Activated T-cell treated with anti-CD3 and anti-CD28 coated beads, Interleukin-2, amount 50 U/mL, for 48 hours (primary cell): ENCODE data around the gene CTSF.
"Not testable (repeated sequence)": the region's sequence is repeated elsewhere in the genome, so short reads cannot be mapped to it uniquely, and the experiment has no call there.

Experiments used
- DNase-seq, 2 experiments: peaks; one replicate each; pipeline ENCODE4 v3.0.0-alpha.2; 2020

Gene CTSF

DNA sequence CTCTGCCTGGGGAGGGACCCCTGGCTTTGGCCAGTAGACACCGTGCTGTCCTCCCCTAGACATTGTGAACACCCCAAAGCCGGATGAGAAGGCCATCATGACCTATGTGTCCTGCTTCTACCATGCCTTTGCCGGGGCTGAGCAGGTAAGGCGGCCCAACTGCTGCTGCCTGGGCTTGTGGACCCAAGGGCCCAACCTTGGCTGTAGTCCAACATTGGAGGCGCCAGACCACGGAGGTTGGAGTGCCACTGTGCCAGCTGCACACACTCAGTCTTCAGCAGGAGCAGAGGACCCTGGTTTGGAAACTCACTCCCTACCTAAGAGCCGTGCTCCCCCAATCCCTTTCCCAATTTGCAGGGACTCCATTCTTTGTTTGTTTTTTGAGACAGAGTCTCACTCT is 12.3 kb downstream of the CTSF start:
- DNase-seq = no peak

DNA sequence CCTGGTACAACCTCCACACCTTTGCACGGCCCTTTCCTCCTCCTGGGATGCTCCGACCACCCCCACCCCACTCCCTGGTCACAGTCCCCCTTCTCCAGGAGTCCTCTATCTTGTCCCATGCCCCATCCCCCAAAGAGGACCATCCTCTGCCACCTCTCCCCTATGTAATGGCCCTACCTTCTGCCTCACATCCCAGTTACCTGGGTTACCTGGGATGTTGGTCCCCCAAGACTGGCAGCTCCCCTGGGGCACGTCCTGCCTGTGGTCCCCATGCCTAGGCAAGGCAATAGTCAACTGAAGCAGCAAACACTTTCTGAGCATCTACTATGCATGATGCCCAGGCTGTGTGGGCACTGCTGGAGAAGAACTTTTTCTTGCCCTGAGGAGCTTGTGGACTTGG is 13.0 kb downstream of the CTSF start:
- DNase-seq = no peak

DNA sequence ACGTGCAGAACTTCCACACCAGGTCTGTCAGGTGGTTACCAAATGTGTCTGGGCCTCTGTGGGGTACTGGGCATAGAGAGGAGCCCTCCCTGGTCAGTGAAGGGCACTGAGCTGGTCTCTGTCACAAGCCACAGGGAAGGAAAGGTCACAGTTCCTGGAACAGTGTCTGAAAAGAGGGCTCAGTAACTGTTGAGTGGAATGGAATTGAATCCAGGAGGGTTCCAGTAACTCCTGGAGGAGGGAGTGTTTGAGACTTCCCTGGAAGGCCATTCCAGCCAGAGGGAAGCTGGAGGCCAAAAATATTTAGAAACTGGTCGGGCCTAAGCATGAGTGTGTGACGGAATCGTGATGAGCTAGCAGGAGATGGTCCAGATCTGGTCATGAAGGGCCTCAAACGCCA is 13.8 kb downstream of the CTSF start:
- no peak for DNase-seq

DNA sequence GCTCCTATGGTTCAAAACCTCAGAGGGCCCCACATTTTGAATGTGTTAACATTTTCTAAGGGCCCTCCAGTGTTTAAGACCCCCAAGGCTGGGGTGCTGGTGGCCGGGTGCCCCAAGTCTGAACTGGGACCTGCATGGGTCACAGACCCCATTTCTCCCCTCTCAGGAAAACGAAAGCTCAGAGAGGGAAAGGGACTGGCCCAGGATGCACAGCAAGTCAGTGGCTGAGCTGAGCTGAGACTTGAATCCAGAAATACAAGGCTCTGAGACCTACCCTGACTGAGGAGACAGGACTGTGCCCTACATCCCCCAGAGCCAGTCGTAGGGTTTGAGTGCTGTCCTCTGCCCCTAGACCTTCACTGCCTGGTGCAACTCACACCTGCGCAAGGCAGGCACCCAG is 17.5 kb downstream of the CTSF start:
- DNase-seq = no peak

DNA sequence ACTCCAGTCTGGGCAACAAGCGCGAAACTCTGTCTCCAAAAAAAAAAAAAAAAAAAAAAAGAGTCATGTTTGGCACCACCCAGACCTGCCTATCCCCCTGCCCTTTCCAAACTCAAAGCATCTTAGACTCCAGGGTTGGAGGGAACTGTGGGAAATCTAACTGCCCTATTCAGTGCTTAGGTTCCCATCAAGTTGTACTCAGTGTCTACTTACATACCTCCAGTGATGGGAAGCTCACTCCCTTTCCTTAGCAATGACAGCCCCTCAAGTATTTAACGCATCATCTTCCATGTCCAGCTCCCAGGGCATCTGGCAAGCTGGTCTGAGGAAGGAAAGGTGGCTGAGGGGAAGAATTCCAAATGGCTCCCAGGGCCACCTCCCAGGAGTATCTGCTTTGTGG is 18.7 kb downstream of the CTSF start:
- DNase-seq = no peak

DNA sequence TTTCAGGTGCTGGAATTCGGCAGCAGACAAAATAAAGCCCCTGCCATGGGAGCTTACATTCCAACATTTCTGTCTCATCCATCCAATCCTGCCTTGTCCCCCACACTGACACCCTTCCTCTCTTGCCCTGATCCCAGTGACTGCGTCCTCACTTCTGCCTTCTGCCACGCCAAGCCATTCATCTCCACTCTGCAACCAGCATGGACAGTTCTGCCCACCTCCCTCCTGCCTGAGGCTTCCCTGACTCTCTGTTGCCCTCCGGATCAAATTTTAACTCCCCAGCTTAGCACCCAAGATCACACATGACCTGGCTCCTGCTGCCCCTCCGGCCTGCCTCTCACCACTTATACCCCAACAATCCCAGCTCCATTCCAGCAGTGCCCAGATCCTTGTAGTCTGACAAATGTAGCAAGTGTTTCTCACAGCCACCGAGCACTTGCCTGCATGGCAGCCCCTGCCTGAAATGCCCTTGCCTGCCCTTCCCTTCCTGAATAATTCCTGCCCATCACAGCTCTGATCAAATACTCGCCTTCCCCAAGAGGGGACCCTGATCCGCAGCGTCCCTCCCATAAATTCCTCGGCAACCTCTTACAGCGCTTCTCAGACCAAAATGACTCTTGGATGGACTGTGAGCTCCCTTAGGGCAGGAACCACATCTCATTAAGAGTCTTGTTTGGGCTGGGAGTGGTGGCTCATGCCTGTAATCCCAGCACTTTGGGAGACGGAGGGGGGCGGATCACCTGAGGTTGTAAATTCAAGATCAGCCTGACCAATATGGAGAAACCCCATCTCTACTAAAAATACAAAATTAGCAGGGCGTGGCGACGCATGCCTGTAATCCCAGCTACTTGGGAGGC is 19.4 kb downstream of the CTSF start:
- DNase-seq = no peak

DNA sequence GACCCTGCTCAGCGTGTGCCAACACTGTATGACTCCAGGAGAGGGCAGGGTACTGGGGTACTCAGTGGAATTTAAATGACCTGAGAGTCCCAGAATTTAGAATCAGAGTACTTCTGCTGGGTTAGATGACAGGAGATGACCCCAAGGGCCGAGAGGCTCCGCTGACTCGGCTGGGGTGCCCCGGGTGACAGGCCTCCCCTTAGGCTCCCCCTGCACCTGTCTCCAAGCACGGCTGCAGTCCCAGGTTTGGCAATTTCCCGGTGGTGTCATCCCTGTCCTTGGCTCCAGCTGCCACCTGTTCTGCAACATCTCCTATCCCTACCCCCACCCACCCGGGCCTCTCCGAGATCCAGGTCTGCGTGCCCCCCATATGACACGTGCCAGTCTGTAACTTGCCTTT is 20.4 kb downstream of the CTSF start:
- DNase-seq = no peak

DNA sequence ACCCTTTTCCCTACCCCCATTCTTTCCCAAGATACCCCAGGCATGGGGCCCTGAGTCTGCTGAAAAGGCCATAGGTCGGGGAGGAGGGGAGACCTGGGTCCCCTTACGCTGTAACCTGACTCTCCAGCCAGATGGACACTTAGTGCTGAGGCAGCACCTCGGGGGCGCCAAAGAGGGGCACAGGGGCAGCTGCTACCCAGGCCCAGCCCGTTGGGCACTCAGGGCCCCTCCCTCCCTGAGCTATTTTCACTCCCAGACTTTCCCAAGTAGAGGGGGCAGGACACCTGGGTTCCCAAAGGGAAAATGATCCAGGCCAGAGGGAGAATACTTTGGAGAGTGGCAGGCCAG is 20.8 kb downstream of the CTSF start:
- DNase-seq = no peak

DNA sequence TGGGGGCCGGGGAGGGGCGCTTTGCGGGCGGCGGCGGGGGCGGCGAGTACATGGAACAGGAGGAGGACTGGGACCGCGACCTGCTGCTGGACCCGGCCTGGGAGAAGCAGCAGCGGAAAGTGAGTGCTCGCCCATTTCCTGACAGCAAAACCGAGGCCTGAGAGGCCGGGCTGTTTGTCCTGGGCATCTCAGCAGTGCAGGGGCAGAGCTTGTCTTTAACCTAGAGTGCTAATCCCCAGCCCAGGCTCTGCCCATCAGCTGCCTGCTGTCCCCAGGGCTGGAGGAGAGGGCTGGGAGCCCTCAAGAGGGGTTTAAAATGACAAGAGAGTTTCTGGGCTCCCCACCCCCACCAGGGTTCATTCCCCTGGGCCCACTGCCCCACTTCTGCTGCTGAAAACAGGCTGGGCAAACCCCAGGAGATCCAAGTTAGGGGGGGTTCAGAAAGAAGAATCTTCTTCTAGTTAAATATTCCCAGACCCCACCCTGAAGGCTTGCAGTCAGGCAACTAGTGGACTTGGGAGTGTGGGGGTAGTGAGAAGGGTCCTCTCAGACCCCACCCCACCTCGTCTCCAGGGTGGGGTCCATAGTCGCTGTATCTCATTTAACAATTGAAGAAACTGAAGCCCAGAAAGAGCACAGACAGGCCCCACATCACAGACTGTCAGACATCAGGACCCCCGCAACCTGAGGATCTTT is 21.3 kb downstream of the CTSF start:
- DNase-seq = no peak

DNA sequence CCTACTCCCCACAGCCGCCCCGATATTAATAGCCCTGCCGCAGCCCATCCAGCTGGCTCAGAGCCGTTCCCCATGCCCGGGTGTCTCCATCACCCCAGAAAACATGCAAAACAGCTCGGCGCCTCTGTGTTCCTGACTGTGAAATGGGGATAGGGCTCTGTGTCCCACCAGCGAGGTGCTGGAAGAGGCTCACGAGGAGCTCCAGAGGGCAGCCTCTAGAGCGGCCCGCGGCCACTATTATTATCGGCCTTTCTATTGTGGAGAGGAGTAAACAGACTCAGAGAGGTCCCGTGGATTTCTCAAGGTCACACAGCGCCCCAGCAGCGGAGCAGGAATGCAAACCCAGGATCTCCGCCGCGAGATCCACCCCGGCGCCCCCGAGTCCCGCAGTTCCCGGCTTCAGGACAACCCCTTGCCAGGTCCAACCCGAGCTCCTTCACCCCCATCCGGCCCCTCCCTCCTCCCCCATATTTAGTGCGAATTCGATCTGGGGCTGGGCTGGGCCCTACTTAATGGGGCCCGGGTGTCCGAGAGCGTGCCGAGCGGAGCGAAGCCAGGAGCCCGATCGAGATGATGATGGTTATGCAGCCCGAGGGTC is 21.9 kb downstream of the CTSF start, which contains the start of gene ACTN3:
ACTN3 (plus strand) TSS at position 536 of the 598 bp plus-strand sequence; CDS start at position 571, 35 bp downstream.
- DNase-seq = peak in 1 of 2 experiments; percentile 30

DNA sequence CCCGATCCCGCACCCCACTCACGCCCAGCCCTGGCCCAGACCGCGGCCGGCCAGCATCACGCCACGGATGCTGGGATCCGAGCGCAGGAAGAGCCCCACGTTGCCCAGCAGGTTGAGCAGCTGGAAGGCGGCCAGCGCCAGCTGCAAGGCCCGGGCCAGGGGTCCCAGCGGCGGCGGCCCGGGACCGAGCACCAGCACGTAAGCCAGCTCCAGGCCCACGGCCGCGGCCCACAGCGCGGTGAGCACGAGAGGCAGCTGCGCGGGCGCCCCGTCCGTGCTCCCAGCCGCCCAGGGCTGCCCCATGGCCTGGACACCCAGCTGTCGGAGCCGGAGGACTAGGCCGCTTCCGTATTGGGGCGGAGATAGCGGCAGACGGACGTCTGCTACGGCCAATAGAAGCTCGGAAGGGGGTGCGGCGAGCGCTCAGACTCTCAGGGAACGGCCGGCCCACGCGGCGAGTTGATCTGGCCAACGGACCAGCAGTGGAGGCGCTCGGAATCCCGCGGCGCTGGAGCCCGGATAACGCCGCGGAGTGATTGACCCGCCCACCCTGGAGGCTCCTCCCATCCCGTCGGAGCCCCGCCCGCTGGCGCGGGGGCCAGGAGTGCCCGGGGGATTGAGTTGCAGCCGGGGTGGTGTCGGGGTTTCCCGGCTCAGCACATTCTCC is 22.6 kb downstream of the CTSF start, which contains the start of gene ZDHHC24:
ZDHHC24 (minus strand) TSS at position 348 of the 667 bp plus-strand sequence; CDS start at position 303, 45 bp downstream.
- peak; percentile 95 to 97 for DNase-seq

DNA sequence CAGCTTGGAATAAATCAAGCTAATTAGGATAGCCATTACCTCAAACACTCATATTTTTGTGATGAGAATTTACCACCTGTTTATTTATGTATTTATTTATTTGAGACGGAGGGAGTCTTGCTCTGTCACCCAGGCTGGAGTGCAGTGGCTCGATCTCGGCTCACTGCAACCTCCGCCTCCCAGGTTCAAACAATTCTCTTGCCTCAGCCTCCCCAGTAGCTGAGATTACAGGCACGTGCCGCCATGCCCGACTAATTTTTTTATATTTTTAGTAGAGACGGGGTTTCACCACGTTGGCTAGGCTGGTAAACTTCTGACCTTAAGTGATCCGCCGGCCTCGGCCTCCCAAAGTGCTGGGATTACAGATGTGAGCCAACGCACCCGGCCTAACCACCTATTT is 23.5 kb downstream of the CTSF start:
- not testable (repeated sequence) for DNase-seq

DNA sequence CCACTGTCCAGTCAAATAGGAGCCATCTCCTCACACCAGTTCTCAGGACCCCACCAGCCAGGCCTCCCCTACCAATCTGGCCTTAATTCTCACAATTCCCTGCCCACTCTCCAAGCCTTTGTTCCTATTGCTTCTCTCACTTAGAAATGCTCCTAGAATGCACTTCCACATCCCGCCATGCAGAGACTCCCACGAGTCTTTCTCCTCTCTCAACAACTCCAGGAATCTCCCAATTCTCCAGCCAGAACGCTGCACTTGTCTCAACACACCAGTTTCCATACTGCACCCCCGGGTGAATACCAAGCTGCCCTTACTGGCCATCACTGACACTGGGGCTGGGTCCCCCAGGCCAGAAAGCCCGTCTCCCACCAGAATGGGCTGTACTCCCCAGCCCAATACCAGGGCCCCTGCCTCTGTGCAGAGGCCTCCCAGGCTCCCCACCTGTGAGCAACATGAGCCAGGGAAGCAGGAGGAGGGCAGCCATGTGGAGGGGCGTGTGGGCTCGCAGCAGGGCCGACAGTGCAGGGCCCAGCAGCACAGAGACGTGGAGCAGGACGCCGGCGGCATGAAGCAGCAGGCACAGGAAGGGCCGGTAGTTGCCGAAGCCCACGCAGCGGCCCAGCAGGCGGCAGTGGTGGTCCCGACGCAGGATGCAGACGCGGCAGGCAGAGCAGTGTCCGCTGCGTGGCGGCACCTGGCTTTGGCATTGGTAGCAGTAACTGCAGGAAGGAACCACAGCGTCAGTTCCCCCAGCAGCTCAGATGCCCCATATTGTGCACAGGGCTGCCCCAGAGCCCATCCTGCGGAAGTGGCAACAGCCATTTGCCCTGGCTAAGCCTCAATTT is 24.9 kb downstream of the CTSF start:
- peak; percentile 63 to 72 for DNase-seq

DNA sequence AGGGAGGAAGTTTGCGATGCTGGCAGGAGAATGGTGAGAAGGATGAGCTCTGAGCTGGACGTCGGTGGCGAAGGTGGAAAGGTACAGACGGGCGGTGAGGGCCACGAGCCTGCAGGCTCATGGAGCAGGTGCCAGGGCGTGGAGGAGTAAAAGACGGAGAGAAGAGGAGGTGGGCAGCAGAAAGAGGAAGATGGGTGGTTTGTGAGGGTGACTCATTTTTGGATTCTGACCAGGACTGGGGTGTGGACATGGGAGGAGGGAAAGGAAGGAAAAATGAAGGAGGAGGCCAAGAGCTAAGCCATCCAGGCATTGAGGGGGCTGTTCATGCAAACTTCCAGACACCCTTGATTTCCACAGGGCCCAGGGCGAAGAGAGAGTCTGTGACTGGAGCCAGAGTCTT is 26.0 kb downstream of the CTSF start:
- DNase-seq = no peak

DNA sequence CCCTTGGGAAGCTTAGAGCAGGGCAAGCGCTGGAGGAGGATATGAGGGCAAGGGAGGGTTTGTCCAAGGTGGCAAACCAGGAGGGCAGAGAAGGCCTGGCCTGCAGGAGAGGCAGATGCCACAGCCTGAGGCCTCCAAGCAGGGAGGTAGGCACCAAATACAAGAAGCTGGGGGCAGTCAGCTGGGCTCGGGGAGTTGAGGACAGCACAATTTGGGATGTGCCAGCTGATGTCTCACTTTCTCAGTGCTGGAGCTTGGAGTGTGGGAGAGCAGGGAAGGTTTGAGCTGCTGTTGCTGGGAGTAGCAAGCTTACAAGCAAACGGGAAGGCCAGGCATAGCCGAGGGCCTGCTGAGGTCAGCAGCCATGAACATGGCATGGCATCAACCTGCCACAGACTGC is 26.5 kb downstream of the CTSF start:
- no peak for DNase-seq

DNA sequence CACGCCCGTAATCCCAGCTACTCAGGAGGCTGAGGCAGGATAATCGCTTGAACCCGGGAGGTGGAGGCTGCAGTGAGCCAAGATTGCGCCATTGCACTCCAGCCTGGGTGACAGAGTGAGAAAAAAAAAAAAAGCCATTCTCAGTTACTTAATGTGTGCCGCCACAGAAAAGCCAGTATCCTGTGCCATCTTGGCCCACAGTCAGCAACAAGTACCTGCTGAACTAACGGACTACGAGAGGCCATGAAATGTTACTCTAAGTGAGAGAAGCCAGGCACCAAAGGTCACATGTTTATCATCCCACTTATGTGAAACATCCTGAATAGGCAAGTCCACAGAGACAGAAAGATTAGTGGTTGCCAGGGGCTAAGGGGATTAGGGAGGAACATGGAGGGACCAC is 27.8 kb downstream of the CTSF start:
- not testable (repeated sequence) for DNase-seq

DNA sequence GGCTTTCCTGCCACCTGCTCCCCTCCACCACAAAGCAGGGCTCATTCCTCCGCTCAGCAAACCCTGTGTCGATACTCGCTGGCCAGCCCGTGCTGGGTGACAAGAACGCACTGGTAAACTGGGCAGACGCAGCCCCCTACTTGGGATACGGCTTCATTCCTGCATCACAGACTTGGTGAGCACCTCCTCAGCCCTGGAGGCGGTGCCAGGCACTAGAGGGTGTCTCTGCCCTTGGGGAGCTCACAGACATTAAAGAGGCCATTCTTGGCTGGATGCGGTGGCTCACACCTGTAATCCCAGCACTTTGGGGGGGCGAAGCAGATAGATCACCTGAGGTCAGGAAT is 28.6 kb downstream of the CTSF start:
- no peak for DNase-seq

DNA sequence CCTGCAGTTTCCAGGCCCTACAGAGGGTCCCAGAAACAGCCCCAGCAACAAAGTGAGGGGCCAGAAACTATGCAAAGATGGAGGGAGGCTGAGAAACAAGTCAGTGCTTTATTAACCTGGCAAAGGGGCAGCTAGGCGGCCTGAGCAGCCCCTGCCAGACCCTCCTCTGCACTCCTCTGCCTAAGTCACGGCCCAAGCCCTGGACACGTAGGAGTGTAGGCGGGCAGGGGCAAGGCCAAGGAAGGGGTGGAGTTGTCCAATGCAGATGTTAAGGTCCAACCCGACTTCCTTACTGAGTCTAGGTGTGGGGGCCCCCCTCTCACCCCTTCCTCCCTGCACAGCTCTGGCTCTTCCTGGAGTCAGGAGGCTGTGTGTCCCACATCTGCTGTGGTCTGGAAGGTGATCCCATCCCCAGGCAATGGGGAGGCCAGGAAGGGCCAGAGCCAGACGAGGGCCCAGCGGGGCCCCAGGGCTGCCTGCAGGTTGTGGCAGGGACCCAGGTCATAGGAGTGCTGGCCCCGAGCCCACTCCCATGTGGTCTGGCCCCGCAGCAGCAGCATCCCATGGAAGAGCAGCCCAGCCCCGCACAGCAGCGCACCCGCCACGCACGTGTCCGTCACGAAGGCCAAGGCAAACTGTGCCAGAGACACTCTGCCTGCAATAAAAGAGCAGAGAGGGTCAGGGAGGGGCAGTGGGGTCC is 29.1 kb downstream of the CTSF start:
- no peak for DNase-seq

DNA sequence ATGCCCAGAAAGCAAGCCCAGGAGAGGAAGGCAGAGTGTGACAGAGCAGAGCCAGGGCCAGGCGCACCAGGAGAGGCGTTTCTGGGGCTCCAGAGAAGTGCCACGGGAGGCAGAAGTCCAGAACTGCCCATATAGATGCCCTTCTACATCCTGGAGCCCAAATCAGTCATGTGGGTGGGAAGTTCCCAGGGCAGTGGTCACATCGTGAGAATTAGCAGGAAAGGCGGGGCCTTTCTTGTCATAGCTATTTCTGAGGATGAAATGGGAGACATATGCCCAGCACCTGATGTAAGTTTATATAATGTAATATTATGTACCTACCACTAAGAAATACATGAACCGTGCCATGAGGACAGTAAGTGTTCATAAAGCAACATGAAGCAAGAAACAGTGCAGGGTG is 35.6 kb downstream of the CTSF start:
- no peak for DNase-seq

DNA sequence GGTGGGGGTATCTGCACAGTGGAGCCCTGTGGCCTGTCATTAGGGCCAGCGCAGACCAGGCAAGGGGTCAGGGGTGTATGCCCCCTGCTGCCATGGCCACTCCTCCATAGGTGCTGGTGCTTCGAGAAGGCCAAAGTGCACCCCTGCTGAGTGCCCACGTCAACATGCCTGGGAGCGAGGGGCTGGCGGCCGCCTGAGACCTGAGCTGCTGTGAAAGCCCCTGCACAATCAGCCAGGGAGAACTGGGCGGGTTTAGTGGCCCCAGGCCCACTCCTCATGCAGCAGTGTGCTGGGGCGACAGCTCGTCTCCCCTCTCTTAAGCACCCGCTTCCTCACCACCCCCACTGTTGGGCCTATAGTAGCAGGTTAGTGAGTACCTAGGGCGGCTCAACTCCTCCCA is 36.6 kb downstream of the CTSF start:
- no peak for DNase-seq

DNA sequence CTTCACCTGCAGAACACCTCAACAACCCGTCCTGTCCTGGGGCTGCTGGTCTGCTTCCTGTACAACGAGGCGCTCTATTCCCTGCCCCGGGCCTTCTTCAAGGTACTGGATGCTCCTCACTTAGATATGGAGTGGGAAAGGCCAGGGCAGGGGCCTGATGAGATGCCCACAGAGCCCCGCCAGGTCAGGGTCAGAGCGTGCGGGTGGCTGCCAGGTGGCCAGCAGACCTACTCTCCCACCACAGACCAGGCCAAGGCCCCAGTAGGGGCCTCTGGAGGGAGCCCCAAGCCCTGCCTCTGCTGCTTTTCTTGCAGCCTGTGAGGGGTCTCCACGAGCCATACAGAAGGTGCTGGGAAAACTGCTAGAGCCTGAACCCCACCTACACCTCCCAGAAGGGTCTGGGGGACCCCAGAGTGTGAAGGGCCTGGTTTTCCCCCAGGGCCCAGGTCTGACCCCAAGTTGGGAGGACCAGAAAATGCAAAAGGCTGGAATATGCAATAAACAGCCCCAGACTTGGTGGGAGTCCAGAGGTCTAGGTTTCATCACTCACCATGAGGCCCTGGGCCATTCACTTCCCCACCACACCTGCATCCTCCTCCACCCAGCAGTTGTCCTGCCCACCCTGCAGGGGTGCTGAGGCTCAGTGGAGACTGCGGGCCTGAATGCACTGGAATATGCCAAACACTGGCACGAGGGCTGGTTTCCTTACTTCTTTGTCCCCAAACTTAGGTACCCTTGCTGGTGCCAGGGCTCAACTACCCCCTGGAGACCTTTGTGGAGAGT is 37.3 kb downstream of the CTSF start:
- no peak for DNase-seq
